MM.1S (cell line): ENCODE data around the gene DCAF10.

ENCODE experiments used
- EZH2 ChIP-seq: fragments of 300-600 bp; sonication (generic); optimal IDR thresholded peaks from 2 replicates; pipeline ENCODE3; 2017; ENCODE audit warnings: low read depth, mild to moderate bottlenecking, antibody characterized with exemption, low read length, mixed read lengths
- EZH2phosphoT487 ChIP-seq: fragments of 300-600 bp; sonication (generic); IDR thresholded peaks from 2 replicates; pipeline ENCODE4 v1.6.1; 2018; ENCODE audit warnings: antibody characterized with exemption, low read length
- TF ChIP-seq, protein P1 (sequence below): fragments of 300-600 bp; sonication (generic); IDR thresholded peaks from 2 replicates; pipeline ENCODE4 v1.5.1; 2016; ENCODE audit warnings: antibody characterized with exemption, low read length, mixed read lengths

DNA sequence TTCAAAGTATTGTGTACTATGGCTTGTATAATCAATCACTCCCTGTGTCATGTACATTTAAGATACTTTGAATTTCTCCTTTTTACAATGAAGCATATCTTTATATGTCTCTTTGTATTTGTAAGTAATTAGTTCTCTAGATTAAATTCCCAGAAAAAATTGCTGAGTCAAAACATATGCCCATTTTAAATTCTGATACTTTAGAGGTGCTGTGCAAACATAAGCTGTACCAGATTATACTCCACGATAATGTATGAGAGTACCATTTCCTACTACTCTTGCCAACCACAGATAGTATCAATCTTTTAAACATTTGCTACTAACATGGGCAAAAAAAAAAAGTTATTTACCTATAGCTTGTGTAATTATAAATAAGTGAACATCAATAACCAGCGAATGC lies 18.3 kb downstream of the DCAF10 start:
- TF ChIP-seq, protein P1, sequence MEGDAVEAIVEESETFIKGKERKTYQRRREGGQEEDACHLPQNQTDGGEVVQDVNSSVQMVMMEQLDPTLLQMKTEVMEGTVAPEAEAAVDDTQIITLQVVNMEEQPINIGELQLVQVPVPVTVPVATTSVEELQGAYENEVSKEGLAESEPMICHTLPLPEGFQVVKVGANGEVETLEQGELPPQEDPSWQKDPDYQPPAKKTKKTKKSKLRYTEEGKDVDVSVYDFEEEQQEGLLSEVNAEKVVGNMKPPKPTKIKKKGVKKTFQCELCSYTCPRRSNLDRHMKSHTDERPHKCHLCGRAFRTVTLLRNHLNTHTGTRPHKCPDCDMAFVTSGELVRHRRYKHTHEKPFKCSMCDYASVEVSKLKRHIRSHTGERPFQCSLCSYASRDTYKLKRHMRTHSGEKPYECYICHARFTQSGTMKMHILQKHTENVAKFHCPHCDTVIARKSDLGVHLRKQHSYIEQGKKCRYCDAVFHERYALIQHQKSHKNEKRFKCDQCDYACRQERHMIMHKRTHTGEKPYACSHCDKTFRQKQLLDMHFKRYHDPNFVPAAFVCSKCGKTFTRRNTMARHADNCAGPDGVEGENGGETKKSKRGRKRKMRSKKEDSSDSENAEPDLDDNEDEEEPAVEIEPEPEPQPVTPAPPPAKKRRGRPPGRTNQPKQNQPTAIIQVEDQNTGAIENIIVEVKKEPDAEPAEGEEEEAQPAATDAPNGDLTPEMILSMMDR, result no peak
- TF ChIP-seq EZH2 (no peak), EZH2phosphoT487 (no peak)
